GM23338 (cell line): ENCODE results near the gene CCDC106.

Source experiments
- CTCF ChIP-seq, 2 experiments: fragments of 200-600 bp in 1 of 2; sonication (generic) in 1 of 2; conservative IDR thresholded peaks; 2 replicates each; pipeline versions ENCODE4 v1.5.1 to v1.6.1; 2016 to 2017; ENCODE audit warnings: antibody characterized with exemption in 2 of 2, low read depth in 2 of 2, mild to moderate bottlenecking in 2 of 2, moderate library complexity in 1 of 2
- EZH2 ChIP-seq: fragments of 200-600 bp; sonication (generic); IDR thresholded peaks from one replicate; pipeline ENCODE4 v1.8.0; 2017; ENCODE audit warnings: antibody characterized with exemption, mild to moderate bottlenecking, low read depth; ENCODE audit not compliant: unreplicated experiment
- POLR2AphosphoS5 ChIP-seq: IDR thresholded peaks from 2 replicates; pipeline ENCODE4 v1.6.1; 2016; ENCODE audit warnings: antibody characterized with exemption, low read depth

GRCh38 chr19:55673889-55674288 lies 25.9 kb downstream of the CCDC106 start:
- no peak for TF ChIP-seq POLR2AphosphoS5
- TF ChIP-seq CTCF (conservative IDR thresholded peaks at IDR 0.05; ENCODE audit: low read depth in 2 of 2) = no peak
- TF ChIP-seq EZH2 = no peak
